ENCODE data around the gene CTTN. TPM values are rescaled to one million over a fixed set of nuclear protein-coding genes. Genes with fewer than 3 reads are reported as not detected.

Gene CTTN
- total and polyA plus RNA-seq, 2 of the 8 experiments (the other 6 are each of a cell fraction or from before 2014, with no cell fraction given): 84.6 to 216 TPM

DNA sequence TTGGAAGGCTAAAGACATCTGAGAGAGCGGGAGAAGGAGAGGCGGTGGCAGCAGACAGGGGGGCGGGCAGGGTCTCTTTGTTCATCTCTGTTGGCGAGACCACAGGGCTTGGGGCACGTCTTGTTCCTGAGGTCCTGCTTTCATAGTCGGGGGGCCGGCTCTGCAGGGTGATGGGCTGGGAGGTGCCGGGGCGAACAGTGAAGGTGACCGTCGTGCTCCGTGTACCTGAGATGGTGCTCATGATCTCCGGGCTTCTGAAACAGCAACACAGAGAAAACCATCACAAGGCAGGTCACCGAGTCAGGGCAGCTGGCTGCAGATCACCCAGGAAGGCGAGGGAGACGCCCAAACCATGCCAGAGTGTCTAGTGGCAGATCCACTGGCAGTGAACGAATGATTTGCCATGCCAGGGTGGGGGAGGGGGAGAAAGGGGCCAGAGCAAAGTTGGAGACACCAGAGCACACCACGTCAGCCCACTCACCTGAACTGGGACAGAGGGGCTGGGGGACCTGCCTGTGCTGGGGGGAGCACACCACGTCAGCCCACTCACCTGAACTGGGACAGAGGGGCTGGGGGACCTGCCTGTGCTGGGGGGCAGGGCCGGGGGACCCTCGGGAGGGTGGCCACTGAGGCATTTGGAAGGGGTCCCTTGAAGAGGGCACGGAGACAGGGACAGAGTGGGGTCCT, 75.0 kb downstream of the CTTN start:
- Histone ChIP-seq H3K56ac (replicated peaks; ENCODE audit: insufficient read length, low read depth, low read length) (no peak overlapping the region), H3K4me1 (replicated peaks in 1 of 4; ENCODE audit: control insufficient read depth in 3 of 4, insufficient read depth in 4 of 4, low read length in 3 of 4) (no peaks in the 10 kb centered on the region; a peak in 1 of 7 replicates), H4K20me1 (replicated peaks in 1 of 2; ENCODE audit: control insufficient read depth in 1 of 2, insufficient read depth in 2 of 2, low read length in 2 of 2) (peaks cover 0 to 2% of the 10 kb centered on the region in 2 experiments), H3K18ac (ENCODE audit: extremely low read depth, low read length) (no peak overlapping the region), H3K23me2 (ENCODE audit: low read depth, low read length) (no peaks in the 10 kb centered on the region), H2BK15ac (ENCODE audit: low read length) (no peak overlapping the region), H3K79me2 (ENCODE audit: control insufficient read depth in 1 of 2, insufficient read depth in 2 of 2, low read length in 2 of 2) (no peaks in the 10 kb centered on the region), H3K79me1 (ENCODE audit: low read depth, low read length) (no peaks in the 10 kb centered on the region), H2BK120ac (replicated peaks; ENCODE audit: low read depth, low read length) (no peak overlapping the region), H3K4me2 (ENCODE audit: insufficient read depth in 1 of 2, low read depth in 2 of 2, low read length in 2 of 2) (no peak overlapping the region), H2BK20ac (ENCODE audit: low read length) (no peak overlapping the region), H3K36me3 (ENCODE audit: control insufficient read depth in 2 of 4, insufficient read depth in 4 of 4, low read length in 3 of 4) (no peaks in the 10 kb centered on the region; a peak in 2 of 8 replicates), H4K91ac (replicated peaks; ENCODE audit: insufficient read length, low read length) (no peak overlapping the region), H2BK12ac (ENCODE audit: low read depth, low read length) (no peak overlapping the region), H3K4me3 (ENCODE audit: extremely low read depth in 1 of 4, insufficient read depth in 2 of 4, low read depth in 3 of 4, low read length in 4 of 4) (no peak overlapping the region), H3K27ac (ENCODE audit: low read depth, low read length) (no peak overlapping the region), H2AFZ (ENCODE audit: low read length) (no peak overlapping the region), H4K8ac (ENCODE audit: extremely low read depth, insufficient read depth, low read length) (no peak overlapping the region), H3K14ac (ENCODE audit: insufficient read length) (no peak overlapping the region), H3K23ac (ENCODE audit: insufficient read length) (no peak overlapping the region), H3K9ac (replicated peaks in 1 of 4; ENCODE audit: extremely low read depth in 1 of 4, low read depth in 3 of 4, low read length in 3 of 4) (no peak overlapping the region), H3K27me3 (replicated peaks in 1 of 4; ENCODE audit: control insufficient read depth in 3 of 4, extremely low read depth in 1 of 4, insufficient read depth in 3 of 4, low read length in 3 of 4) (no peaks in the 10 kb centered on the region), H3K9me3 (ENCODE audit: insufficient read depth in 2 of 2, low read depth in 1 of 2, low read length in 1 of 2) (no peaks in the 10 kb centered on the region), H3K4ac (replicated peaks; ENCODE audit: insufficient read length, low read depth, low read length) (no peak overlapping the region), H4K5ac (ENCODE audit: insufficient read length, low read depth, low read length) (no peak overlapping the region), H2BK5ac (ENCODE audit: low read depth, low read length) (no peak overlapping the region), H2AK5ac (ENCODE audit: low read depth, low read length) (no peak overlapping the region)
- FAIRE-seq (no peak), DNase-seq (ENCODE audit: low read depth in 1 of 2, low spot score in 2 of 2) (no peak)
- ChIA-PET POLR2A (ENCODE audit: partially characterized antibody) (interaction anchor here (1.1 kb wide), 1 partner anchor 9 kb away, joined by 3 read pairs; no protein-coding TSS in a partner anchor), CTCF (ENCODE audit: partially characterized antibody) (interaction anchor here (2.2 kb wide), 1 partner anchor 11 kb away, joined by 12 read pairs; no protein-coding TSS in a partner anchor)
- WGBS, 2 experiments (ENCODE audit: extremely low coverage in 1 of 2, insufficient coverage in 1 of 2, insufficient read length in 1 of 2, insufficient replicate concordance in 2 of 2, low coverage in 1 of 2, low lambda C conversion rate in 2 of 2, missing lambda C conversion rate in 1 of 2): 92% methylated on average over 17 of the region's 22 CpGs; no CpG with 5 or more reads in 1 of the 2 experiments
- TF ChIP-seq BRCA1 (IDR thresholded peaks at IDR 0.05; ENCODE audit: low read depth, low read length) (no peak), POLR2AphosphoS5 (IDR thresholded peaks at IDR 0.05; ENCODE audit: low read depth, low read length) (0 out of 2 replicates have a peak, but pooled peaks have one; percentile 30), SUZ12 (IDR thresholded peaks at IDR 0.05; ENCODE audit: low read length) (no peak), KDM1A (IDR thresholded peaks at IDR 0.05; ENCODE audit: borderline replicate concordance, low read length) (no peak)

All from H1 (cell line).